GM21423 (cell line): ENCODE results near the gene RAB10.

ENCODE experiments used
- ATAC-seq: cut with Tn5 transposase; IDR thresholded peaks from one replicate; pipeline ENCODE4 v1.9.1; 2021; ENCODE audit warnings: mild to moderate bottlenecking, moderate library complexity; ENCODE audit not compliant: unreplicated experiment

RAB10 gene

DNA sequence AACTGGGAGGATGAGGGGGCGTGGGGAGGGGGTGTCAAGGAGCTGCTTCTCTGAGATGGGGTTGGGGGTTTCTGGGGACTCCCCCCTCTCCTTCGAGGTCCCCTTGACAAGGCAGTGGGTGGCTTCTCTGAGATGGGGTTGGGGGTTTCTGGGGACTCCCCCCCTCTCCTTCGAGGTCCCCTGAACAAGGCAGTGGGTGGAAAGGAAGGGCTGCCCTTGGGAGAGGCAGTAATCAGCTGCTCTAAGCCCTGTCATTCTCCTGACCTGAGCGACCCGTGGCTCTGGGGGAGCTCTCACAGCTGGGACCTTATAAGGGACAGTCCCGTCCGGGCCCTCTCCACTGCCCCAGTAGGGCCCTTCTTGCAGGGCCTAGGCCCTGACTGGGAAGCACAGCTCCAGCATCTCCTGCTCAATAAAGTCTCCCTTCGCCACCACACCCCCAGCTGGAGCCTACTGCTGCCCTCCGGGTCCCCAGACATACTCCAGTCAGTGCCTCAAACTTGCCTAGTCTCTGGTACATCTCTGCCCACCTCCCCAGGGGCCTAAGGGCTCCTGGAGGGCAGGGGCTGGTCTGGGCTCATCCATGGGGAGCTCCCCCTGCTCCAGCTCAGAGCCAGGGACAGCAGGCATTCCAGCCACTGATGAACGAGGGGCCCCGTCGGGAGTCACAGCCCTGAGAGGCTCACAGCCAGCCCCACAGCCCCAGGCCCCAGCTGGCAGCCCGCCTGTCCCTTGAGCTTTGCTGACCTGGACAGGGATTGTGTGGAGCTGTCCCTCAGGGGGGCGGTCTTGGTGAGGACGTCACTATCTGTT is 141.8 kb downstream of the RAB10 start:
- no peak for ATAC-seq

DNA sequence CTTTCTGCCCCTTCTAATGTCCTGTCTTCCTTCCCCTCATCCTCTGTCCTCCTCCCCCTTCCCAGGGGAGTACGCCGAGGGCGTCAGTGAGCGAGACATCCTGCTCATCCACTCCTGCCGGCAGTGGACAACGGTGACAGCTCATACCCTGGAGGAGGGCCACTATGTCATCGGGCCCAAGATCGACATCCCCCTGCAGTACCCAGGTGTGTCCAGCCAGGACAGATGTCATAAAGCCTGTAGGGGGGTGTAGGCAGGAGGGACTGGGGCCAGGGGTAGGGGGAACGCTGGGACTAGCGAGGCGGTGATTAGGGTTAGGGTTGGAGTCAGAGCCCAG is 142.4 kb downstream of the RAB10 start:
- no peak for ATAC-seq

DNA sequence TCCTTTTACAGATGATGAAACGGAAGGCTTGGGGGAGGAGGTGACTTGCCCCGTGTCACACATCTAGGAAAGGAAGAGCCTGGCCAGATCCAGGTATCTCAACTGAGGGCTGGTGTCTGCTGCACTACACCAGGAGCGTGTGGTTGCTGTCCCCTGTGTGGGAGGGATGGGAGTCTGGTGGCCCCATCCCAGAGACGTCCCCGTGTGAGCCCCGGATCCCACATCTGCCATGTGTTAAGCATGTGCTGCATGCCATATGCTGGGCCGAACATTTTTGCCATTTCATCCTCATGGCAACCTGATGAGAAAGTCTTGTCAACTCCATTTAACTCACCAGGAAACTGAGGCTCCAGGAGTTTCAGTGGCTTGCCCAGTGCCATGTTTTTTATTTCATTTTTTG is 143.2 kb downstream of the RAB10 start:
- no peak for ATAC-seq

DNA sequence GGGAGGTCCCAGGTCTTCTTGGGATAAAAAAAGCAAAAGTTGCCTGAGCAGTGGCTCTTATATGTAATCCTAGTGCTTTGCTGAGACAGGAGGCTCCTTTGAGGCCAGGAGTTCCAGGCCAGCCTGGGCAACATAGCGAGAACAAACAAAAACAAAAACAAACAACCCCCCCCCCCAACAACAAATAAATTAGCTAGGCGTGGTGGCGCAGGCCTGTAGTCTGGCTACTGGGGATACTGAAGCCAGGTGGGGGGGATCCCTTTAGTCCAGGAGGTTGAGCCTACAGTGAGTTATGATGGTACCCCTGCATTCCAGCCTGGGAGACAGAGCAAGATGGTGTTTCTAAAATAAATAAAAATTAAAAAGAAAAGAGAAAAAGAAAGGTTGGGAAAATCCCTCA is 144.4 kb downstream of the RAB10 start:
- no peak for ATAC-seq

DNA sequence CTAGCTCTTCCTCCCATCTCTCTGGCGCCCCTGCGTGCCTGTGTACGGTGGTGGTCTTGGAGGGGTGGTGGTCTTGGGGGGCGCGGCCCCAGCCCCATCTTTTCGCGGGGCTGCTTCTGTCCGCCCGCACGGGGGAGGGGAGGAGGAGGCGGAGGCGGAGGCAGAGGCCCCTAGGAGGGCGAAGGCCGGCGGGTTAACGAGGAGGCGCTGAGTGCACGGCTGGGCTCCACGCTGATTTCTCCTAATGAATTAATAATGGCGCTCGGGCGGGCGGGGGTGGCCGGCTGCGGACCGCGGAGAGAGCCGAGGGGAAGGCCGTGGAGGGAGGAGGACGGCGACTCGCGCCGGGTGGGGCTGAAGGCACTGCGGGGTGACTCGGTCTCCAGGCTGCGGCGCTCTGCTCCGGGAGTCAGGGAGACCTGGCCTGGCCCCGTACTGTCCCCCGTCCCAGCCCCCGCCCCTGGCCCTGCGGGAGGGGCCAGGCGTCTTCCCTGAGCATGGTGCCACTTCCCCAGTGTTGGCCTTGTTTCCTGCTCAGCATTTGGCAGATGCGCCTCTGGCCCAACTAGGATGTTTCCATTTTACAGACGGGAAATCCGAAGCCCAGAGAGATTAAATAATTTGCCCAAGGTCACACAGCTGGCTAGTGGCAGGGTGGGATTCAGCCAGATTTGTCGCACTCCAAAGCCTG is 145.0 kb downstream of the RAB10 start:
- no peak for ATAC-seq

DNA sequence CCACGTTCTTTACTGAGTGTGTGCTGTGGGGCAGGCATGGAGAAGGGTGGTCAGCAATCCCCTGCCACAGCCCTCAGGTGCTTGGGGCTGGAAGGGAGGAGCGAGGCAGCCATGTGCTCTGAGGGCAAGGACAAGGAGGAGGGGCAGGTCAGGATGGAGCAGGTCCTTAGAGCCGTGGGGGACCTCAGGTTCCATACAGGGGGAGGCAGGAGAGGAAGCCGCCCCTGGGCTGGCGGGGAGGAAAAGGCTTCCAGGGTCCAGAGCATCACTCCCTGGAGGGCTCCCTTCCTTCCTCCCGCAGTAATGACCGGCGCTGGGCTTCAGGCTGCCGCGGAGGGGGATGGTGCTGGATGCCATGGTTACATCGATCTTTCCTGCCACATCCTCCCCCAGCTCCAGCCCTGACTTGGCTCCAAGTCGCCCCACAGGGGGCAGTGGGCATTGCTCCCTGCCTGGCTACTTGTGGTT is 145.6 kb downstream of the RAB10 start:
- ATAC-seq: no peak

DNA sequence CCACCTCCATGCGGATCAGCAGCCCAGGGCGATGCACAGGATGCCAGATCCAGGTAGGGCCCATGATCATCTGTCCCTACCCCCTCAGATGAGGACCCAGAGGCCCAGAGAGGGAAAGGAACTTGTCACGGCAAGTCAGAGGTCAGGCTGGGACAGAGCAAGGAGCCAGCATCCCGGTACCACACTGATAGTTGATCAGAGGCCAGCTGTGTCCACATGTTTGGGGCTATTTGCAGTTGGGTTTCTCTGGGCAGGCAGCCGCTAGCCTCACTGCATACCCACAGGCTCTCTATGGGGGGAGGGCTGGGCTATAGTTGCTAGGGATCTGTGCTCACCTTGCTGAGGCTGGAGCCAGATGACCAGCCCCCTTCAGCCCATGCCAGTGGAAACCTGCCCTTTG is 148.6 kb downstream of the RAB10 start:
- ATAC-seq: no peak

DNA sequence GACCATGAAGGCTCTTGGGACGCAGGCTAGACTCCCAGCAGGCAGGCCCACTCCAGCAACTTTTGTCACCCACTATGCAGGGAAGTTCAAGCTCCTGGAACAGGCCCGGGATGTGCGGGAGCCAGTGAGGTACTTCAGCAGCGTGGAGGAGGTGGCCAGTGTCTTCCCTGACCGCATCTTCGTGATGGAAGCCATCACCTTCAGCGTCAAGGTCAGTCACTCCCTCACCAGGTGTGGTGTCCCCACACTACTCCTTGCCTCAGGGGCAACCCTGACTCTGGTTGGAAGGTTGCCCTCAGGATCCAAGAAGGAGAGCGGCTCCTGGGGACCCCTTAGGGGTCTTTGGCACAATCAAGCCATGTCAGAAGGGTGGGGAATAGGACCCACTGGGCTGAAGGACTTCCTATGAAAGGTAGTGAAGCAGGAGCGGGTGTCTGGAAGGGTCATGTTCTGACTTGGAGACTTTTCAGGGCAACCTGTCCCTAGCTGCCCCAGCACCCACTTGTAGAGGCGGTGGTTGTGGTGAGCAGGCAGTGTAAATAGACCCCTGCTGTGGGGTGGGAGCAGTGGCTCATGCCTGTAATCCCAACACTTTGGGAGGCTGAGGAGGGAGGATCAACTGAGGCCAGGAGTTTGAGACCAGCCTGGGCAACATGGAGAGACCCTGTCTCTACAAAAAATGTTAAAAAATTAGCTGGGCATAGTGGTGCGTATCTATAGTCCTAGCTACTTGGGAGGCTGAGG is 149.2 kb downstream of the RAB10 start:
- ATAC-seq: no peak

DNA sequence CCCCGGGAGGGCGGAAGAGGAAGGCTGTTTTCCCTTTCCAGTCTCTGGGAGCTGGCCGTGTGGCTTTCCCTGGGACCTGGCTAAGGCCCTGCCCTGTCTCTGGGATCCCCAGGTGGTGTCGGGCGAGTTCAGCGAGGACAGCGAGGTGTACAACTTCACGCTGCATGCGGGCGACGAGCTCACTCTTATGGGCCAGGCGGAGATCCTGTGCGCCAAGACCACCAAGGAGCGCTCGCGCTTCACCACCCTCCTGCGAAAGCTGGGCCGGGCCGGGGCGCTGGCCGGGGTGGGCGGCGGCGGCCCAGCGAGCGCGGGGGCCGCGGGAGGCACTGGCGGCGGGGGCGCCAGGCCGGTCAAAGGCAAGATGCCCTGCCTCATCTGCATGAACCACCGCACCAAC is 150.2 kb downstream of the RAB10 start:
- no peak for ATAC-seq

DNA sequence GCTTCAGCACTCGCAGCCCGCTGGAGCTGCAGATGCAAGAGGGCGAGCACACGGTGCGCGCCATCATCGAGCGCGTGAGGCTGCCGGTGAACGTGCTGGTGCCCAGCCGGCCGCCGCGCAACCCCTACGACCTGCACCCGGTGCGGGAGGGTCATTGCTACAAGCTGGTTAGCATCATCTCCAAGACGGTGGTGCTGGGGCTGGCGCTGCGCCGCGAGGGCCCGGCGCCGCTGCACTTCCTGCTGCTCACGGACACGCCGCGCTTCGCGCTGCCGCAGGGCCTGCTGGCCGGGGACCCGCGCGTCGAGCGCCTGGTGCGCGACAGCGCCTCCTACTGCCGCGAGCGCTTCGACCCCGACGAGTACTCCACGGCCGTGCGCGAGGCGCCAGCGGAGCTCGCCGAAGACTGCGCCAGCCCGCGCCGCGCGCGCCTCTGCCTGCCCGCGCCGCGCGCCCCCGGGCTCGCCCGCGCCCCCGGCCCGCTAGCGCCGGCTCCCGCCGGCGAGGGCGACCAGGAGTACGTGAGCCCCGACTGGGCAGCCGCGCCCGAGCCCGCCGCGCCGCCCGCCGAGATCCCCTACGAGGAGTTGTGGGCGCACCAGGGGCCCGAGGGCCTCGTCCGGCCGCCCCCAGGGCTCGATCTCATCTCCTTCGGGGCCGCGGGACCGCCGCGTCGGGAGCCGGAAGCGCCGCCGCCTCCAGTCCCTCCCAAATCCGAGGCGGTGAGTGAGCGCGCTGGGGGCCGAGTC is 150.8 kb downstream of the RAB10 start:
- peak; percentile 81 for ATAC-seq

DNA sequence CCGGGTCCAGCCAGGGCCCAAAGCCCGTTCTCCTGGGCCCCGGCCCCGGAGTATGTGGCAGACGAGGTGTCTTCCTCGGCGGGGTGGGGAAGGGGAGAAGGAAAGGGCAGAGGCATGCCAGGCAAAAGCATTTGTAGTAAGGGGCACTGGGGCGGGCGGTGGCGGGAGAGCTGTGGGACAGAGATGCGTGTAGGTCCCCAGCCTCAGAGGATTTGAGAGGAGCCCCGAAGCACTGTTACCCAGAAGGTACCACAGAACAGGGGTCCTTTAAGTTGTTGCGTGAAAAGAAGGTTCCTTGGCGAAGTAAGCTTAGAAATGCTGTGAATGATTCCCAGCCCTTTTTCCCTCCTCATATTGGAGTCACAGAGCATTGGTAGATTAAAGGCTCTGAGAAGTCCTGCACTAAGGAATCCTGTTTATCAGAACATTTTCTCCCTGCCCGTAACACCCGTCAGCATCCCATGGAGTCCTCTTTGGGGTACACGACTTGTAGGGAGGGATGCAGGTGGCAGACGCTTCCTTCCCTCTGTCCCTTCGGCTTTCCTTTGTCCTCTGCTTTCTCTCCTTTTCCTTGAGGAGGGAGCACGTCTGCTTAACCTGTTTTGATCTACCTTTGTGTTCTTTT is 151.5 kb downstream of the RAB10 start:
- ATAC-seq: no peak

DNA sequence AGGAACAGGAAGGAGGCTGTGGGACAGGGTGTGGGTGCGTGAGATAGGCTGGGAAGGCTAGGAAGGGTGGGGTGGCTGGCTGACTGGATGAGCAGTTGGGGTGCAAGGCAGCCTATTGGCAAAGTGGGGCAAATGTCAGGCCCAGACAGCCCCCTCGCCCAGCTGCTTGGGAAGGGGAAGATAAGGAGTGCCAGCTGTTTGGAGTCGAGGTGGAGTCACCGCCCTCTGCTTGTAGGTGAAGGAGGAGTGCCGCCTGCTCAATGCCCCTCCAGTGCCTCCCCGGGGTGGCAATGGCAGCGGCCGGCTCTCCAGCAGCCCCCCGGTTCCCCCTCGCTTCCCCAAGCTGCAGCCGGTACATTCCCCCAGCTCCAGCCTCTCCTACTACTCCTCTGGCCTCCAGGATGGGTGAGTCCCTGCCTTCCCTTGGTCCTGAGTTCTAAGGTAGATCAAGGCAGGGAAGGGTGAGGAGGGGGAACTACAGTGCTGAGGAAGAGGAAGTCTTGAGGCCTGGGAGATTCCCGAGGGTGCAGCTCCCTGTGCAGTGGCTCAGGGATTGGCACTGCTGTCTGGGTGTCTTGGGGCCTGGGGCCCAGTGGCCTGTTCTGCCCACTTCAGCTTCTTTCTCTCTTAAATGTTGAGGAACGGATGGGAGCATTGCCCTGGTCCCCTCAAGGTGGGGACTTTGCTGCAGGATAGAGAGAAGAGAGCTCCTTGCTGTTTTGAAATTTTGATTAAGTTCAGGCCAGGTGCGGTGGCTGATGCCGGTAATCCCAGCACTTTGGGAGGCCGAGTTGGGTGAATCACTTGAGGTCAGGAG is 152.3 kb downstream of the RAB10 start:
- no peak for ATAC-seq
